Activated B cell treated with CpG ODN at 0.5 μM for 24 hours (primary cell): ENCODE results near the gene SFN. TPM values are rescaled to one million over a fixed set of nuclear protein-coding genes. Genes with fewer than 3 reads are reported as not detected.
"Not testable (repeated sequence)": the region's sequence is repeated elsewhere in the genome, so short reads cannot be mapped to it uniquely, and the experiment has no call there.

Source experiments
- ATAC-seq: fragments of 200-7000 bp; cut with Tn5 transposase; one replicate; pipeline ENCODE4 v1.10.0; 2021; ENCODE audit warnings: low read depth, mild to moderate bottlenecking, moderate library complexity
- CTCF ChIA-PET: fragments of 350-600 bp; sonication (Branson Sonifier 250); formaldehyde crosslinking; loops from one replicate; lab custom pipeline; 2021; ENCODE audit warnings: antibody characterized with exemption; lab: Charles Lee
- POLR2A ChIA-PET: fragments of 350-600 bp; sonication (Branson Sonifier 250); formaldehyde crosslinking; loops from one replicate; lab custom pipeline; 2021; ENCODE audit warnings: antibody characterized with exemption; lab: Charles Lee
- DNase-seq: peaks from one replicate; pipeline ENCODE4 v3.0.0; 2022
- H3K27ac Mint-ChIP-seq: one replicate; pipeline ENCODE4 v1.8.0; 2020; ENCODE audit warnings: mixed read lengths
- H3K27me3 Mint-ChIP-seq: one replicate; pipeline ENCODE4 v1.8.0; 2021; ENCODE audit warnings: mixed read lengths
- H3K36me3 Mint-ChIP-seq: one replicate; pipeline ENCODE4 v1.8.0; 2021; ENCODE audit warnings: low read depth, mixed read lengths
- H3K4me1 Mint-ChIP-seq: one replicate; pipeline ENCODE4 v1.8.0; 2021; ENCODE audit warnings: mixed read lengths
- H3K4me3 Mint-ChIP-seq: one replicate; pipeline ENCODE4 v1.8.0; 2020; ENCODE audit warnings: mild to moderate bottlenecking, mixed read lengths
- H3K9me3 Mint-ChIP-seq: one replicate; pipeline ENCODE4 v1.8.0; 2020; ENCODE audit warnings: mixed read lengths
- intact Hi-C: fragments of 100-400 bp; cut with micrococcal nuclease; formaldehyde crosslinking; loops from one replicate; pipeline ENCODE4 v1.15.1; 2024
- total RNA-seq: library from RNA; stranded (reverse); gene quantifications from 2 replicates; pipeline ENCODE4 v1.2.3, GENCODE V29; 2022
- TF ChIP-seq, protein P1 (sequence below): fragments of 200-600 bp; IDR thresholded peaks from one replicate; pipeline ENCODE4 v1.8.0; 2022; ENCODE audit warnings: antibody characterized with exemption, mild to moderate bottlenecking

Gene SFN
- total RNA-seq, 1 donor from 2014 or later = 0.29 TPM

DNA sequence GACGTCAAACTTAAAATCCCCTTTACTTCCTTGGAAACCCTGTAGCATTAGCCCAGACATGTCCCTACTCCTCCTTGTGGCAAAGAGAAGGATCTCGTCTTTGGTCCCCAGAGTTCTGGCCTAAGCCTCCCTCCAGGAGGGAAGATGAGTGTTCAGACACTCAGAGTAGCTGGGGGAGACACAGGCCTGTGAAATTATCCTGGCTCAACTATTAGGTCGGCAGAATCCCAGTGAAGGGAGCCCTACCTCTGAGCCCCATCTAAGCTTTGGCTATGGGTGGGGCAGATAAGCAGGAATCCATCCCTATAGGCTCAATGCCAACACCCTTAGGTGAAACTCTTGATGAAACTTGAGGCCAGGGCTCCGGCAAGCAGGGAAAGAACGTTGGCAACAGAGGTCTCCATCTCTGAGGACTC lies 1.7 kb upstream of the SFN start:
- H3K4me3 Mint-ChIP-seq = no peak overlapping the region
- H3K4me1 Mint-ChIP-seq = peaks cover 23% of the 10 kb centered on the region
- TF ChIP-seq, protein P1, sequence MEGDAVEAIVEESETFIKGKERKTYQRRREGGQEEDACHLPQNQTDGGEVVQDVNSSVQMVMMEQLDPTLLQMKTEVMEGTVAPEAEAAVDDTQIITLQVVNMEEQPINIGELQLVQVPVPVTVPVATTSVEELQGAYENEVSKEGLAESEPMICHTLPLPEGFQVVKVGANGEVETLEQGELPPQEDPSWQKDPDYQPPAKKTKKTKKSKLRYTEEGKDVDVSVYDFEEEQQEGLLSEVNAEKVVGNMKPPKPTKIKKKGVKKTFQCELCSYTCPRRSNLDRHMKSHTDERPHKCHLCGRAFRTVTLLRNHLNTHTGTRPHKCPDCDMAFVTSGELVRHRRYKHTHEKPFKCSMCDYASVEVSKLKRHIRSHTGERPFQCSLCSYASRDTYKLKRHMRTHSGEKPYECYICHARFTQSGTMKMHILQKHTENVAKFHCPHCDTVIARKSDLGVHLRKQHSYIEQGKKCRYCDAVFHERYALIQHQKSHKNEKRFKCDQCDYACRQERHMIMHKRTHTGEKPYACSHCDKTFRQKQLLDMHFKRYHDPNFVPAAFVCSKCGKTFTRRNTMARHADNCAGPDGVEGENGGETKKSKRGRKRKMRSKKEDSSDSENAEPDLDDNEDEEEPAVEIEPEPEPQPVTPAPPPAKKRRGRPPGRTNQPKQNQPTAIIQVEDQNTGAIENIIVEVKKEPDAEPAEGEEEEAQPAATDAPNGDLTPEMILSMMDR = no peak
- ATAC-seq (no peak), DNase-seq (no peak)
- no peaks in the 10 kb centered on the region for H3K27me3 Mint-ChIP-seq
- H3K27ac Mint-ChIP-seq = no peak overlapping the region
- ChIA-PET POLR2A (no interaction called here), CTCF (interaction anchor here (1.4 kb wide), 1 partner anchor 27 kb away, joined by 3 read pairs; no protein-coding TSS in a partner anchor)
- intact Hi-C loops = no loop called here
- no peaks in the 10 kb centered on the region for H3K9me3 Mint-ChIP-seq
- H3K36me3 Mint-ChIP-seq = peaks cover 8% of the 10 kb centered on the region

DNA sequence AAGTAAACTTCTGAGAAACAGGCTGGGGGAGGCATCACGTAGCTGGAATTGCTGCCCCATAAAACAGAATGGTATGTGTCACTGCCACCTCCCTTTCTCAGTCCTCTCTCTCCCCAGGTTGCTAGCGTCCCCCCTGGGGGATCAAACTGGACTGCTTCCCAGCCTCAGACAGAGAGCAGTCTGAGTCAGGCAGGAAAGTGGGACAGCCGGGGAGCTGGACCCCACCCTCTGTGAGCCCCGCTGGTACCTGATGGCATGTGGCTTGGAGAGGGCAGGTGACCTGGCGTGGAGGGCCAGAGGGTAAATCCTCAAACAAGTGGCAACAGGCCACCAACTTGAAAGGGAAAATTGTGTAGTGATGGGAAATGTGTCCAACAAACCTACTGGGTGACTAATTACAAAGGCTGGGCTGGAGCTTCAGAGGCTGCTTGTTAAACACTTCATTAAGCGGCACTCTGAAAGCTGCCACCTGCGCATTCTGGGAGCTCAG lies 1.0 kb upstream of the SFN start:
- Mint-ChIP-seq H3K4me3 (peak overlapping the region; percentile 44), H3K4me1 (peaks cover 23% of the 10 kb centered on the region), H3K27ac (no peak overlapping the region), H3K27me3 (no peaks in the 10 kb centered on the region), H3K36me3 (peaks cover 5% of the 10 kb centered on the region), H3K9me3 (no peaks in the 10 kb centered on the region)
- ChIA-PET POLR2A (interaction anchor here (0.6 to 0.8 kb wide), 2 partner anchors 23 to 487 kb away, joined by 3 to 5 read pairs; no protein-coding TSS in a partner anchor), CTCF (interaction anchor here (1.4 kb wide), 1 partner anchor 27 kb away, joined by 3 read pairs; no protein-coding TSS in a partner anchor)
- ATAC-seq (no peak), DNase-seq (no peak)
- TF ChIP-seq, protein P1 = no peak
- intact Hi-C loops = no loop called here

DNA sequence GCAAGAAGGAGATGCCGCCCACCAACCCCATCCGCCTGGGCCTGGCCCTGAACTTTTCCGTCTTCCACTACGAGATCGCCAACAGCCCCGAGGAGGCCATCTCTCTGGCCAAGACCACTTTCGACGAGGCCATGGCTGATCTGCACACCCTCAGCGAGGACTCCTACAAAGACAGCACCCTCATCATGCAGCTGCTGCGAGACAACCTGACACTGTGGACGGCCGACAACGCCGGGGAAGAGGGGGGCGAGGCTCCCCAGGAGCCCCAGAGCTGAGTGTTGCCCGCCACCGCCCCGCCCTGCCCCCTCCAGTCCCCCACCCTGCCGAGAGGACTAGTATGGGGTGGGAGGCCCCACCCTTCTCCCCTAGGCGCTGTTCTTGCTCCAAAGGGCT lies 732 bp downstream of the SFN start:
- ATAC-seq (no peak), DNase-seq (no peak)
- POLR2A ChIA-PET = interaction anchor here (1.6 to 3.6 kb wide), 3 partner anchors 25 to 371 kb away, joined by 5 to 64 read pairs (median 28); partner anchors contain the start of genes GPN2 and WDTC1
- Mint-ChIP-seq H3K36me3 (peaks cover 4% of the 10 kb centered on the region), H3K4me3 (peak overlapping the region; percentile 92), H3K9me3 (no peaks in the 10 kb centered on the region), H3K4me1 (peaks cover 23% of the 10 kb centered on the region), H3K27me3 (no peaks in the 10 kb centered on the region), H3K27ac (peak overlapping the region; percentile 59)
- TF ChIP-seq, protein P1 = no peak
- intact Hi-C loops = loop anchor here (2.0 kb wide), 1 partner anchor 25 kb away; no protein-coding TSS in a partner anchor
- CTCF ChIA-PET = interaction anchor here (0.8 kb wide), 1 partner anchor 13 kb away, joined by 4 read pairs; no protein-coding TSS in a partner anchor

DNA sequence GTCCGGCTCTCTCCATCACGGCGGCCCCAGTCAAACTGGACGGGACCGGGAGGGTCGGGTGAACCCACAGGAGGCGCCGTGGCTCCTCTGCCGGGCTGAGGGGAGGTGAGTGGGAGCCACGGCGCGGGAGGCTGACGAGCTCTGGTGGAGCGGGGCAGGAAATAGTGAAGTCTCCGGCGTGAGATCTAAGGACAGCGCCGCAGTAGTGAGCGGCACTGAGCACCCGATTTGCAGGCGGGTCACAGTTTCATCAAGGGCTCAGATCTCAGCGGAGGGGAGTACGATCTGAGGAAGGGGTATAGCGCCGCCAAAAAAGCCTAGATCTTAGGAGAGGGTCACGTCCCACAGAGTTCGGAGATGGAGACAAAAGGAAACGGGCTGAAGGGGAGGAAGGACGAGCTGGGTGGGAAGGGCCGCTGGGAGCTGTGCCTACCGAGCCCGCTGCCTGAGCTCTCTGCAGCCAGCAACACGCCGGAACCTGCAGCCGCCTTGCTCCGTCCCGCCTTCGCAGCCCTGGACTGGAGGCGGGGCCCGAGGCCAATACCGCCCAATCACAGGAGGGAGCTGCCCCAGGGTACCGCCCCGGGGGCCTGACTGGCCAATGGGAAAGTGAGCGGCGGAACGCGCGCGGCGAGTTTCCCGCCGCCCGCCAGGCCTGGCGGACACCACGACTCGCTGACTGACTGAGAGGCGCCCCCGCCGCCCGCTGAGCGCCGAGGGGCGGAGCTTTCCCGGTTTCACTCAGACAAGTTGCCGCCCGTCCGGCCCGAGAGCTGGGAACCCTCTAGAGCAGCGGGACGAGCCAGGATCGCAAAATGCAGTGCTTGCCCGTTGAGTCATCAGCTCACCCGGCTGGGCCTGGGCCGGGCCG lies 1.9 kb downstream of the SFN start:
- ATAC-seq (peak; percentile 94), DNase-seq (peak; percentile 93)
- no peaks in the 10 kb centered on the region for H3K27me3 Mint-ChIP-seq
- H3K4me1 Mint-ChIP-seq = peaks cover 23% of the 10 kb centered on the region
- H3K27ac Mint-ChIP-seq = peak overlapping the region; percentile 98
- ChIA-PET POLR2A (interaction anchor here (0.5 to 3.6 kb wide), 36 partner anchors 8 to 1642 kb away, joined by 3 to 64 read pairs (median 6); partner anchors contain the start of genes GPATCH3, GPN2, PIGV and PPP1R8), CTCF (interaction anchor here (0.7 to 3.9 kb wide), 9 partner anchors 9 to 187 kb away, joined by 3 to 15 read pairs (median 7); partner anchors contain the start of genes GPATCH3 and PIGV)
- no peaks in the 10 kb centered on the region for H3K9me3 Mint-ChIP-seq
- peak overlapping the region; percentile 92 for H3K4me3 Mint-ChIP-seq
- TF ChIP-seq, protein P1 = no peak
- intact Hi-C loops = loop anchor here (1.0 to 5.0 kb wide), 9 partner anchors 12 to 433 kb away; partner anchors contain the start of genes ARID1A, DHDDS, GPN2 and NUDC
- H3K36me3 Mint-ChIP-seq = peaks cover 4% of the 10 kb centered on the region

DNA sequence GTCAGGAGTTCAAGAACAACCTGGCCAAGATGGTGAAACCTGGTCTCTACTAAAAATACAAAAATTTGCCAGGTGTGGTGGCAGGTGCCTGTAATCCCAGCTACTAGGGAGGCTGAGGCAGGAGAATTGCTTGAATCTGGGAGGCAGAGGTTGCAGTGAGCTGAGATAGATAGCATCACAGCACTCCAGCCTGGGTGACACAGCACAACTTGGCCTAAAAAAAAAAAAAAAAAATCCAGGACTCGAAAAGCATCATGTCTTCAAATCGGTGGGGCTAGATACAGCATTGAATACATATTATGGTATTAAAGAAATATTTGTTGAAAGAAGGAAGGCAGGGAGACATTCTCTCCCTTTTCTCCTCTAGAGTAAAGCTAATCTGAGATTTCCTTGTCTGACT lies 10.1 kb downstream of the SFN start:
- intact Hi-C loops, H3K27ac Mint-ChIP-seq, H3K4me3 Mint-ChIP-seq, DNase-seq, H3K27me3 Mint-ChIP-seq, H3K4me1 Mint-ChIP-seq, ATAC-seq, H3K9me3 Mint-ChIP-seq: not testable (repeated sequence)
- ChIA-PET POLR2A (interaction anchor here (0.7 kb wide), 2 partner anchors 8 to 184 kb away, joined by 3 to 5 read pairs; no protein-coding TSS in a partner anchor), CTCF (interaction anchor here (1.3 kb wide), 1 partner anchor 64 kb away, joined by 3 read pairs; no protein-coding TSS in a partner anchor)
- H3K36me3 Mint-ChIP-seq = peaks cover 16% of the 10 kb centered on the region
